Measurements from ENCODE around the gene MUC4.

The MUC4 gene

DNA sequence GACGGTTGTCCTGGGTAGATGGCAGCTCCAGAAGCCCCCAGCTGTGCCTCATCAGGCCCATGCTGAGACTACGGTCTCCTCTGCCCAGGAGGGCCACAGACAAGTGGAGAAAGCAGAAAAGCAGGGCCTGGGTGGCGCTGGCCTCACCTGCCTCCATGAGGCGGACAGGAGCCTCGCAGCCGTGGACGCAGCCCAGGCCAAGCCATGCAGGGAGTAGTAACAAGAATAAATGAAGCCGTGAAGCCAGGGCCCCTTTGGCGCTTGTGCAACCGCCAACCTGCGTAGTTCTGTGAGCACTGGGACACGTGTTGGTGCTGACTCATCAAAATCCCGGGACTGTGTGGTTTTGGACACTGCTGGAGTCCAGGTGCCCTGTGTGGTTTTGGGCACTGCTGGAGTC, 12.3 kb upstream of the MUC4 start:
- no peak overlapping the region for H3K4me3 ChIP-seq (ENCODE audit: insufficient read depth, low read length, poor library complexity, severe bottlenecking)
- H3K9me3 ChIP-seq (ENCODE audit: insufficient read depth, low read length) = peaks cover 5% of the 10 kb centered on the region; the same call in 1 of the 2 replicates
- no peak for TF ChIP-seq CTCF (IDR thresholded peaks at IDR 0.05; ENCODE audit: insufficient read depth, low read length, poor library complexity, severe bottlenecking)
- TF ChIP-seq EZH2phosphoT487 (conservative IDR thresholded peaks at IDR 0.05; ENCODE audit: low read length) = no peak
- H3K36me3 ChIP-seq (ENCODE audit: low read length) = no peaks in the 10 kb centered on the region
- no peaks in the 10 kb centered on the region for H3K79me2 ChIP-seq (ENCODE audit: insufficient read depth, low read length)
- no peak overlapping the region for H3K4me2 ChIP-seq (ENCODE audit: low read depth, low read length, poor library complexity, severe bottlenecking)
- no peak overlapping the region for H2AFZ ChIP-seq (ENCODE audit: low read depth, low read length, severe bottlenecking)
- 0 out of 2 replicates have a peak, but pooled peaks cover 3% of the 10 kb centered on the region for H3F3A ChIP-seq (ENCODE audit: insufficient read depth)
- no peak overlapping the region for H3K9ac ChIP-seq (ENCODE audit: low read length)
- no peaks in the 10 kb centered on the region for H3K9me2 ChIP-seq (replicated peaks; ENCODE audit: insufficient read depth, low read length)
- no peaks in the 10 kb centered on the region for H4K20me1 ChIP-seq (ENCODE audit: low read depth, low read length)
- no peak overlapping the region for H3K27ac ChIP-seq (ENCODE audit: low read depth, low read length)
- H3K27me3 ChIP-seq (ENCODE audit: low read length) = no peaks in the 10 kb centered on the region

DNA sequence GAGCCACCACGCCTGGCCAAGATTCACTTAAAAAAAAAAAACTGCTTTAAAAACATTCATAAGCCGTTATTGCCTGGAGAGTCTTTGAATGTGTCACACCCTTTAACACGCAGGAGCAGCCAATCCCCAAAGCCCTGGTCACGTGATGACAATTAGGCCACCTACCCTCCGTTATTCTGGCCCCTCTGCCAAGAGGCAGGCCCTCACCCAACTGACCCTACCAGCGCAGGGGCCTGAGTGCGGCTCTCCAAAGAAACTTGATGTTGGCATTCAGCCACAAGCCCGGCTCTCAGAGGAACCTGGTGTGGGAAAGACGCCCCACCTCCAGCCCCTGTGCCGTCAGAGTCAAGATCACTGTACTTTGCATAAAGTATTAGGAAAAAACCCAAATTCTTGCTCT, 11.6 kb upstream of the MUC4 start:
- Histone ChIP-seq H2AFZ (ENCODE audit: low read depth, low read length, severe bottlenecking) (no peak overlapping the region), H3F3A (ENCODE audit: insufficient read depth) (0 out of 2 replicates have a peak, but pooled peaks cover 3% of the 10 kb centered on the region), H3K9me3 (ENCODE audit: insufficient read depth, low read length) (peaks cover 5% of the 10 kb centered on the region; the same call in 1 of the 2 replicates), H3K79me2 (ENCODE audit: insufficient read depth, low read length) (no peaks in the 10 kb centered on the region), H3K27me3 (ENCODE audit: low read length) (no peaks in the 10 kb centered on the region), H3K9ac (ENCODE audit: low read length) (no peak overlapping the region), H3K4me2 (ENCODE audit: low read depth, low read length, poor library complexity, severe bottlenecking) (no peak overlapping the region), H3K27ac (ENCODE audit: low read depth, low read length) (no peak overlapping the region), H4K20me1 (ENCODE audit: low read depth, low read length) (no peaks in the 10 kb centered on the region), H3K9me2 (replicated peaks; ENCODE audit: insufficient read depth, low read length) (no peaks in the 10 kb centered on the region), H3K4me3 (ENCODE audit: insufficient read depth, low read length, poor library complexity, severe bottlenecking) (no peak overlapping the region), H3K36me3 (ENCODE audit: low read length) (no peaks in the 10 kb centered on the region)
- TF ChIP-seq EZH2phosphoT487 (conservative IDR thresholded peaks at IDR 0.05; ENCODE audit: low read length) = no peak
- TF ChIP-seq CTCF (IDR thresholded peaks at IDR 0.05; ENCODE audit: insufficient read depth, low read length, poor library complexity, severe bottlenecking) = no peak

GRCh38 chr3:195822131-195822696, 10.5 kb upstream of the MUC4 start:
- Histone ChIP-seq H3K9me2 (replicated peaks; ENCODE audit: insufficient read depth, low read length) (no peaks in the 10 kb centered on the region), H3K9me3 (ENCODE audit: insufficient read depth, low read length) (peaks cover 5% of the 10 kb centered on the region; the same call in 1 of the 2 replicates), H3K9ac (ENCODE audit: low read length) (no peak overlapping the region), H4K20me1 (ENCODE audit: low read depth, low read length) (no peaks in the 10 kb centered on the region), H2AFZ (ENCODE audit: low read depth, low read length, severe bottlenecking) (no peak overlapping the region), H3K4me2 (ENCODE audit: low read depth, low read length, poor library complexity, severe bottlenecking) (no peak overlapping the region), H3F3A (ENCODE audit: insufficient read depth) (0 out of 2 replicates have a peak, but pooled peaks cover 3% of the 10 kb centered on the region), H3K4me3 (ENCODE audit: insufficient read depth, low read length, poor library complexity, severe bottlenecking) (no peak overlapping the region), H3K27ac (ENCODE audit: low read depth, low read length) (no peak overlapping the region), H3K79me2 (ENCODE audit: insufficient read depth, low read length) (no peaks in the 10 kb centered on the region), H3K36me3 (ENCODE audit: low read length) (no peaks in the 10 kb centered on the region), H3K27me3 (ENCODE audit: low read length) (no peaks in the 10 kb centered on the region)
- TF ChIP-seq CTCF (IDR thresholded peaks at IDR 0.05; ENCODE audit: insufficient read depth, low read length, poor library complexity, severe bottlenecking) (no peak), EZH2phosphoT487 (conservative IDR thresholded peaks at IDR 0.05; ENCODE audit: low read length) (no peak)

Measured in SU-DHL-6 (cell line).